AG09309 (cell line): ENCODE results near the gene SFXN1.
"Not testable (repeated sequence)": the region's sequence is repeated elsewhere in the genome, so short reads cannot be mapped to it uniquely, and the experiment has no call there.

Experiments used
- DNase-seq: peaks from one replicate; pipeline ENCODE4 v3.0.0-alpha.2; 2010; ENCODE audit warnings: low read depth
- H3K4me3 ChIP-seq: 2 replicates; pipeline ENCODE4 v1.5.1; 2011; ENCODE audit warnings: mild to moderate bottlenecking, low read depth, low read length, moderate library complexity; ENCODE audit not compliant: control insufficient read depth
- CTCF ChIP-seq: IDR thresholded peaks from 2 replicates; pipeline ENCODE4 v1.5.1; 2011; ENCODE audit warnings: mild to moderate bottlenecking, low read depth, low read length, inconsistent platforms; ENCODE audit not compliant: insufficient read depth, control insufficient read depth; ENCODE audit errors: missing control alignments

The SFXN1 gene

GRCh38 chr5:175534070-175534932, 55.9 kb downstream of the SFXN1 start:
- peak; percentile 99 for TF ChIP-seq CTCF
- H3K4me3 ChIP-seq, result no peak overlapping the region
- peak; percentile 50 for DNase-seq

- H3K4me3 ChIP-seq, DNase-seq: not testable (repeated sequence)
Observed at GRCh38 chr5:175535331-175535730, 57.0 kb downstream of the SFXN1 start.

GRCh38 chr5:175535796-175536195, 57.4 kb downstream of the SFXN1 start:
- no peak for TF ChIP-seq CTCF
- no peak overlapping the region for H3K4me3 ChIP-seq
- no peak for DNase-seq

GRCh38 chr5:175538576-175538975, 60.2 kb downstream of the SFXN1 start:
- no peak overlapping the region for H3K4me3 ChIP-seq
- TF ChIP-seq CTCF, result no peak
- no peak for DNase-seq

DNA sequence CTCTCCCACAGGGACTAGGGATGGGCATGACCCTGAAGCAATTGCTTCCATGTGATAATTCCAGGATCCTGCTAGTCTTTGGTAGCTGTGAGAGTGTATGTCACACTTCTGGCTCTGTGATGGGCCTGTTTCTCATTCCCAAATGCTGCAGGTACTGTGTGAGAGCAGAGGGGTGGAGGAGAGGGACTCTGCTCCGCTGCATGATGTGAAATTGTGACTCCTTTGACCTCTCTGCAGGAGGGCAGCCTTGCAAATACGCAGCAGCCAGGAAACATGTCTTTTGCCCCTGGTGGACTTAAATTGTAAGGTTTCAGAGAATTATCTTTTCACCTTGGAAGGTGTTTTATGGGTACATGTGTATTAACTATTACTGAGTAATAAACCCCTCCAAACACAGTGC, 61.6 kb downstream of the SFXN1 start:
- TF ChIP-seq CTCF, result no peak
- H3K4me3 ChIP-seq, result no peak overlapping the region
- DNase-seq, result no peak

DNA sequence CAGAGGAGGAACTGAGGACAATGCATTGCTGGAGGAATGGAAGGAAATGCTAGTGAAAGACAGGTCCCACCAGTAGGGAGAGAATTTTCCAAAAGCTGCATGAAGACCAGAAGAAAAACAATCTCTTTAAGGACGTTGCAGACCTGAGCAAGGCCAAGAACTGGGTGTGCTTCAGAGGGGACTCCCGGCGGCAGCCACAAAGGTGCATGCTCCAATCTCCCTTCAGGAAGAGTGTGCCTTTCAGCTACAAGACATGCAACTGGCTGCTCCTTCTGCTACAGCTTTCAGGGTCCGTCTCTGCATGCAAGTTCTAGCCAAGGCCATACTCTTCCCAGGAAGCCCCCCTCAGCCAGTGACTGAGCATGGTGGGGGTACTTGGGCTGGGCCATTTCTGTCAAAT, 62.9 kb downstream of the SFXN1 start:
- no peak for TF ChIP-seq CTCF
- DNase-seq, result no peak
- H3K4me3 ChIP-seq, result no peak overlapping the region

- no peak for DNase-seq
- TF ChIP-seq CTCF, result no peak
- no peak overlapping the region for H3K4me3 ChIP-seq
Observed at GRCh38 chr5:175542232-175542965, 64.0 kb downstream of the SFXN1 start.
